Spleen (tissue), 11 donors: ENCODE results near the gene MRPS10. TPM values are rescaled to one million over a fixed set of nuclear protein-coding genes. Genes with fewer than 3 reads are reported as not detected.

ENCODE experiments used
- DNase-seq: peaks from one replicate; pipeline ENCODE4 v3.0.0-alpha.2; 2020
- H3K27ac ChIP-seq, 8 donors: fragments of 200-600 bp; sonication (generic) in 7 of 8; 1 replicate in 4 of 8; 2 replicates in 4 of 8; pipeline versions ENCODE4 v1.5.0 to v1.8.0; 2016 to 2021; ENCODE audit warnings: inconsistent platforms in 4 of 8, mild to moderate bottlenecking in 4 of 8, moderate library complexity in 1 of 8
- H3K27me3 ChIP-seq, 7 donors: fragments of 200-600 bp; sonication (generic) in 6 of 7; replicated peaks in 1 of 7; 1 replicate in 4 of 7; 2 replicates in 3 of 7; pipeline versions ENCODE4 v1.5.0 to v1.8.0; 2016 to 2021; ENCODE audit warnings: inconsistent platforms in 3 of 7, mild to moderate bottlenecking in 1 of 7
- H3K36me3 ChIP-seq, 6 donors: fragments of 200-600 bp; sonication (generic) in 5 of 6; 1 replicate in 4 of 6; 2 replicates in 2 of 6; pipeline versions ENCODE4 v1.5.0 to v1.8.0; 2016 to 2021; ENCODE audit warnings: inconsistent platforms in 2 of 6
- H3K4me1 ChIP-seq, 6 donors: fragments of 200-600 bp; sonication (generic) in 5 of 6; 1 replicate in 3 of 6; 2 replicates in 3 of 6; pipeline versions ENCODE4 v1.5.0 to v1.8.0; 2016 to 2021; ENCODE audit warnings: inconsistent platforms in 3 of 6
- H3K4me3 ChIP-seq, 8 donors: fragments of 200-600 bp; sonication (generic) in 7 of 8; 1 replicate in 4 of 8; 2 replicates in 4 of 8; pipeline versions ENCODE4 v1.5.0 to v1.8.0; 2016 to 2021; ENCODE audit warnings: inconsistent platforms in 4 of 8, mild to moderate bottlenecking in 4 of 8, moderate library complexity in 2 of 8
- H3K9me3 ChIP-seq, 8 donors: fragments of 200-600 bp; sonication (generic) in 7 of 8; 1 replicate in 4 of 8; 2 replicates in 4 of 8; pipeline versions ENCODE4 v1.5.0 to v1.8.0; 2016 to 2021; ENCODE audit warnings: inconsistent platforms in 4 of 8
- POLR2A ChIP-seq, 3 donors: fragments of 450-650 bp; IDR thresholded peaks; one replicate each; pipeline ENCODE4 v1.5.1; 2017; ENCODE audit warnings: antibody characterized with exemption in 3 of 3, mild to moderate bottlenecking in 1 of 3
- POLR2AphosphoS5 ChIP-seq, 3 donors: sonication (generic); formaldehyde crosslinking; IDR thresholded peaks; one replicate each; pipeline ENCODE4 v1.5.1; 2017; ENCODE audit warnings: antibody characterized with exemption in 3 of 3
- WGBS, 5 donors: extraction: QIAGEN DNeasy Blood & Tissue Kit in 3 of 5; methylation state at CpG; one replicate each; pipeline versions ENCODE4 v1.1.5 to v1.1.7; 2013 to 2018; 5-methylcytosine and 5-hydroxymethylcytosine counted together
- intact Hi-C: fragments of 100-400 bp; cut with DNase I; formaldehyde crosslinking; loops from one replicate; pipeline ENCODE4 v1.15.0; 2023; ENCODE audit warnings: low total_unique reads
- polyA plus RNA-seq, 3 donors: library from polyadenylated mRNA; stranded (reverse); fragments of 200-250 nt; gene quantifications; one replicate each; pipeline ENCODE4 v1.2.1, GENCODE V29; 2013
- total RNA-seq, 7 donors: library from RNA; depleted of rRNA in 3 of 7; stranded (reverse); fragments of >200 nt in 3 of 7; fragmentation: NEBNext Ultra II Directional in 4 of 7; extraction: Animal tissue kit (Norgen Biotek cat#: 25700) in 4 of 7; gene quantifications; one replicate each; pipeline versions ENCODE4 v1.1.0 to v1.2.1, GENCODE V29; 2016 to 2021
- TF ChIP-seq, protein P1 (sequence below), 11 experiments: fragments of 200-600 bp in 7 of 11; fragments of 450-650 bp in 4 of 11; sonication (generic) in 4 of 11; IDR thresholded peaks in 8 of 11; conservative IDR thresholded peaks in 3 of 11; 1 replicate in 7 of 11; 2 replicates in 4 of 11; pipeline versions ENCODE4 v1.4.0 to v1.8.0; 2016 to 2021; ENCODE audit warnings: antibody characterized with exemption in 11 of 11, inconsistent platforms in 4 of 11, mild to moderate bottlenecking in 1 of 11
- donor health status: healthy with polysubstance abuse.
- donor health status: DM: no; HTN: no; CAD: no; lungs with moderate emphysema.
- donor health status: DM: no; HTN: no; CAD: no.
- donor health status: Bipolar disorder and iron deficiency.
- donor health status: healthy.
- donor health status: DM: no; HTN: no; CAD: no.
- donor health status: DM: yes; HTN: yes; CAD: no.

Gene MRPS10
- total and polyA plus RNA-seq, 10 donors: 17.2 to 32.3 (median 27.0) TPM

DNA sequence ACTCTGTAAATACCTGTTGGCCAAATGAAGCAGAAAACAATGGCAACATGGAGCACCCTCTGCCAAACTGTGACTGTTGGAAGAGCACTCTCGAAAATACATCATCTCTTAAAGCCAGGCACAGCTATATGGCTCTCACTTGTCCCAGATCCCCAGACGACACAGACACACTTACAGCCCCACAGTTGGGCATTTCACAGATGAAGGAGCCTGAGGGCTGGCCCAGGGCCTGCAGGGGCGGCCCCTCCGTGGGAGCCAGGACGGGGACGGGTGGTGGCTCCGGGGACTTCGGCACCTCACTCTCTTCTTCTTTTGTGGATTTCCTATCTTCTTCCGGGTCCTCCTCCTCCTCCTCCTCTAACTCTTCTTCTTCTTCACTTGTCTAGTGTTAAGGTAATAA is 18.4 kb upstream of the MRPS10 start:
- intact Hi-C loops: no loop called here
- TF ChIP-seq, protein P1, sequence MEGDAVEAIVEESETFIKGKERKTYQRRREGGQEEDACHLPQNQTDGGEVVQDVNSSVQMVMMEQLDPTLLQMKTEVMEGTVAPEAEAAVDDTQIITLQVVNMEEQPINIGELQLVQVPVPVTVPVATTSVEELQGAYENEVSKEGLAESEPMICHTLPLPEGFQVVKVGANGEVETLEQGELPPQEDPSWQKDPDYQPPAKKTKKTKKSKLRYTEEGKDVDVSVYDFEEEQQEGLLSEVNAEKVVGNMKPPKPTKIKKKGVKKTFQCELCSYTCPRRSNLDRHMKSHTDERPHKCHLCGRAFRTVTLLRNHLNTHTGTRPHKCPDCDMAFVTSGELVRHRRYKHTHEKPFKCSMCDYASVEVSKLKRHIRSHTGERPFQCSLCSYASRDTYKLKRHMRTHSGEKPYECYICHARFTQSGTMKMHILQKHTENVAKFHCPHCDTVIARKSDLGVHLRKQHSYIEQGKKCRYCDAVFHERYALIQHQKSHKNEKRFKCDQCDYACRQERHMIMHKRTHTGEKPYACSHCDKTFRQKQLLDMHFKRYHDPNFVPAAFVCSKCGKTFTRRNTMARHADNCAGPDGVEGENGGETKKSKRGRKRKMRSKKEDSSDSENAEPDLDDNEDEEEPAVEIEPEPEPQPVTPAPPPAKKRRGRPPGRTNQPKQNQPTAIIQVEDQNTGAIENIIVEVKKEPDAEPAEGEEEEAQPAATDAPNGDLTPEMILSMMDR (IDR thresholded peaks at IDR 0.05 in 8 of 11, conservative IDR thresholded peaks at IDR 0.05 in 3 of 11): no peak
- TF ChIP-seq POLR2AphosphoS5 (IDR thresholded peaks at IDR 0.05) (no peak), POLR2A (IDR thresholded peaks at IDR 0.05) (no peak)
- peak overlapping the region in 4 of 8 donors; percentile 54 to 67 (median 60) for H3K27ac ChIP-seq
- DNase-seq: no peak
- H3K4me1 ChIP-seq: peaks cover 0 to 14% (median 8%) of the 10 kb centered on the region in 6 donors
- H3K27me3 ChIP-seq: no peaks in the 10 kb centered on the region
- no peaks in the 10 kb centered on the region for H3K9me3 ChIP-seq
- peaks cover 0 to 69% (median 15%) of the 10 kb centered on the region in 6 donors for H3K36me3 ChIP-seq
- WGBS, 5 donors: 74 to 89% (median 86%) methylated on average over 7 to 9 of the region's 9 CpGs
- H3K4me3 ChIP-seq: no peak overlapping the region

GRCh38 chr6:42232035-42232434 is 14.4 kb upstream of the MRPS10 start:
- Histone ChIP-seq H3K27ac (no peak overlapping the region), H3K4me1 (peaks cover 0 to 8% (median 6%) of the 10 kb centered on the region in 6 donors), H3K4me3 (no peak overlapping the region), H3K27me3 (no peaks in the 10 kb centered on the region), H3K9me3 (no peaks in the 10 kb centered on the region), H3K36me3 (peaks cover 0 to 76% (median 15%) of the 10 kb centered on the region in 6 donors)
- WGBS, 5 donors: 92 to 98% (median 94%) methylated on average over 3 of the region's 3 CpGs
- intact Hi-C loops: no loop called here
- no peak for DNase-seq
- TF ChIP-seq POLR2A (IDR thresholded peaks at IDR 0.05): no peak
- TF ChIP-seq, protein P1 (IDR thresholded peaks at IDR 0.05 in 8 of 11, conservative IDR thresholded peaks at IDR 0.05 in 3 of 11): no peak
- TF ChIP-seq POLR2AphosphoS5 (IDR thresholded peaks at IDR 0.05): no peak

GRCh38 chr6:42230345-42231321 is 13.0 kb upstream of the MRPS10 start:
- 81 to 87% (median 83%) methylated on average over 8 of the region's 8 CpGs for whole genome bisulfite sequencing, 5 donors

More at GRCh38 chr6:42230345-42231321, 13.0 kb upstream of the MRPS10 start:
- Histone ChIP-seq H3K27ac (no peak overlapping the region), H3K4me1 (peaks cover 0 to under 1% (median 0%) of the 10 kb centered on the region in 6 donors), H3K27me3 (no peaks in the 10 kb centered on the region), H3K4me3 (no peak overlapping the region), H3K9me3 (no peaks in the 10 kb centered on the region), H3K36me3 (peaks cover 0 to 70% (median 15%) of the 10 kb centered on the region in 6 donors)
- no peak for DNase-seq
- intact Hi-C loops: no loop called here
- TF ChIP-seq POLR2A (IDR thresholded peaks at IDR 0.05) (no peak), POLR2AphosphoS5 (IDR thresholded peaks at IDR 0.05) (no peak)
- TF ChIP-seq, protein P1 (IDR thresholded peaks at IDR 0.05 in 8 of 11, conservative IDR thresholded peaks at IDR 0.05 in 3 of 11): no peak
